HS-5 (cell line): ENCODE results near the gene ANKRD52.

Source experiments
- DNase-seq: peaks from one replicate; pipeline ENCODE4 v3.0.0-alpha.2; 2012; ENCODE audit warnings: low read depth

ANKRD52 gene

GRCh38 chr12:56208006-56208405 is 50.2 kb downstream of the ANKRD52 start:
- DNase-seq = no peak

- DNase-seq = no peak
These were observed 51.6 kb downstream of the ANKRD52 start for GRCh38 chr12:56206452-56207166.

GRCh38 chr12:56205445-56205844 is 52.7 kb downstream of the ANKRD52 start:
- no peak for DNase-seq

GRCh38 chr12:56204275-56204674 is 53.9 kb downstream of the ANKRD52 start:
- no peak for DNase-seq

GRCh38 chr12:56202838-56203237 is 55.3 kb downstream of the ANKRD52 start:
- DNase-seq = no peak

GRCh38 chr12:56202366-56202765 is 55.8 kb downstream of the ANKRD52 start:
- no peak for DNase-seq

- no peak for DNase-seq
These were observed 59.3 kb downstream of the ANKRD52 start for GRCh38 chr12:56198836-56199235.

- DNase-seq = no peak
These were observed 60.1 kb downstream of the ANKRD52 start for GRCh38 chr12:56197921-56198635.

- peak; percentile 98 for DNase-seq
These were observed 61.2 kb downstream of the ANKRD52 start for GRCh38 chr12:56196818-56197550.

- peak; percentile 71 for DNase-seq
These were observed 65.1 kb downstream of the ANKRD52 start for GRCh38 chr12:56193025-56193578.

GRCh38 chr12:56192582-56192981 is 65.6 kb downstream of the ANKRD52 start:
- no peak for DNase-seq

GRCh38 chr12:56190695-56191155 is 67.5 kb downstream of the ANKRD52 start:
- no peak for DNase-seq

- peak; percentile 85 for DNase-seq
These were observed 68.1 kb downstream of the ANKRD52 start for GRCh38 chr12:56189918-56190694.

GRCh38 chr12:56189099-56189917 is 68.9 kb downstream of the ANKRD52 start, which contains the start of gene SMARCC2:
SMARCC2 (minus strand) TSS chr12:56189483; CDS start chr12:56189461, 22 bp downstream.
- peak; percentile 51 for DNase-seq

- DNase-seq = no peak
These were observed 69.4 kb downstream of the ANKRD52 start for GRCh38 chr12:56188778-56189098.

- no peak for DNase-seq
These were observed 69.9 kb downstream of the ANKRD52 start for GRCh38 chr12:56188131-56188777.
